HG03565 (cell line): ENCODE data around the gene DOK3.

ENCODE experiments used
- ATAC-seq: cut with Tn5 transposase; IDR thresholded peaks from one replicate; pipeline ENCODE4 v1.9.1; 2021; ENCODE audit warnings: mild to moderate bottlenecking, moderate library complexity; ENCODE audit not compliant: unreplicated experiment

DOK3 gene

DNA sequence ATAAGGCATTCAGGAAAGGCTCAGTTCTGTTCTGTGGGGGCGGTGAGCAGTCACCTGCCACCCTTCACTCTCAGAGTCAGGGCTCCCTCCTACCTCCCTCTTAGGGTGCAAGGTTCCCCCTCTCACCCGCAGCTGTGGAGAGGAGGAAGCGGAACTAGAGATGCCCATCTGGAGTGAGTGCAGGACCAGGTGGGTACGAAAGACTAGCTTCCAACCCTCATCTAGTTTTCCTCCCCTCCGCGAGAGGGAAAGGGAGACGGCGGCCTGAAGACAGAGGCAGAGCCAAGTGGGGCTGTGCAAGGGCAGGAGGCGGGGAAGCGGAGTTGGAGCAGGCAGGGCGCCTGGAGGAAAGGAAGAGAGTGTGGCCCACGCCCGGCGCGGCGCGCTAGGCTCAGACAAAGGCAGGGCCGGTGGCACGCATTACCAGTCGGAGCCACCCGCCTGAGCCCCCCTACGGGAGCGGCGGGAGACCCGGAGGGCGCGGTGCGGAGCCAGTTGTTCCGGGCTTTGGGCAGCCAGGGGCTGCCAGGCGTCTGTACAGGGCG is 55.7 kb downstream of the DOK3 start:
- no peak for ATAC-seq

DNA sequence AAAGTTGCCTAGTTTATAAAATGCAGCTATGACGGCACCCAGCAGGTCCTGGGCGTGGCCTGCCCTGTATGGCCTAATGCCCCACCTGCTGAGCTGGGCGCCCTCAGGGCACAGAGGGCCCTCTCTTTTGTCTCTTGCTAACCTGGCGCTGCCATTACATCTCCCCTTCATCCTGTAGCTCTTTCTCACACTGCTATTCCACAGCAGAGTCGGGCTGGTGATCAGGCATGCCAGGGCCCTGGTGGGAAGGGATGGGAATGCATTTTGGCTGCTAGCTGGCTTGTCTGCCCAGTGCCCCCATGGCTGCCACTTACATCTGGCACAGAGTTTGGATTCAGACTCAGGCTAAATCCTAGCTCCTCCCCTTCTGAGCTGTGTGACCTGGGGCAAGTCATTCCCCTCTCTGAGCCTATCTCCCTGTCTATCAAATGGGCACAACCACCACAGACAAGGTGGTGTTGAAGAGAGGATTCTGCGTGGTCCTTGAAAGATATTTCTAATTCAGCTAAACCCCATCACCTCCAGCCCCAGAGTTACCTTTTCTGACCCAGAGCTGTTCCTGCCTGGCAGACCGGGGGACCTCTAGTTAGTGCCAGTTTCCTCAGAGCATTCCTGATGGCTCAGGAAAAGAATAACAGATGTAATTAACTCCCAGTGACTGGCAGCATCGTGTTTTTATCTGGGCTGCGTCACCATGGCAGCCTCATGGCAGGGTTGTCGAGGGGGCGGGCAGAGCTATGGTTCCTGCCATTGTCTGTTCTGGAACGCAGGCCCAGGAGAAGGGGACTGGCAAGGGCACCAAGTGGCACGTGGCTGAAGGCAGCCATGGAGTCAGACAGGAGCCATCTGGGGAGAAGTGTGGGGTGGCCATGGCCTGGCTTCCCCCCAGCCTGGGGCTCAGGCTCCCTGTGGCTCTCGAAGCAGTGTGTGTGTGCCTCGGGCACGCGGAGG is 56.7 kb downstream of the DOK3 start:
- no peak for ATAC-seq
